ENCODE data around the gene SPIRE1. TPM values are rescaled to one million over a fixed set of nuclear protein-coding genes. Genes with fewer than 3 reads are reported as not detected.

Gene SPIRE1
- total RNA-seq, 1 donor from 2014 or later = 42.4 TPM

GRCh38 chr18:12432881-12433280, 225.0 kb downstream of the SPIRE1 start:
- no peaks in the 10 kb centered on the region for H3K27me3 ChIP-seq (ENCODE audit: low read depth)
- no peak for TF ChIP-seq CTCF (IDR thresholded peaks at IDR 0.05; ENCODE audit: borderline replicate concordance)
- intact Hi-C loops (cut with micrococcal nuclease) = no loop called here
- DNase-seq = no peak
- no peaks in the 10 kb centered on the region for H3K4me1 ChIP-seq
- no peak overlapping the region for H3K27ac ChIP-seq (replicated peaks)
- no peak overlapping the region for H3K4me3 ChIP-seq
- H3K9me3 ChIP-seq (replicated peaks) = no peaks in the 10 kb centered on the region
- H3K36me3 ChIP-seq = peaks cover 33% of the 10 kb centered on the region

GRCh38 chr18:12432196-12432595, 225.7 kb downstream of the SPIRE1 start:
- no peaks in the 10 kb centered on the region for H3K9me3 ChIP-seq (replicated peaks)
- no peak overlapping the region for H3K27ac ChIP-seq (replicated peaks)
- no peaks in the 10 kb centered on the region for H3K4me1 ChIP-seq
- no peak for DNase-seq
- H3K27me3 ChIP-seq (ENCODE audit: low read depth) = no peaks in the 10 kb centered on the region
- intact Hi-C loops (cut with micrococcal nuclease) = no loop called here
- H3K36me3 ChIP-seq = peaks cover 39% of the 10 kb centered on the region
- no peak for TF ChIP-seq CTCF (IDR thresholded peaks at IDR 0.05; ENCODE audit: borderline replicate concordance)
- H3K4me3 ChIP-seq = no peak overlapping the region

GRCh38 chr18:12431561-12431960, 226.3 kb downstream of the SPIRE1 start:
- Histone ChIP-seq H3K36me3 (peaks cover 41% of the 10 kb centered on the region), H3K4me1 (no peaks in the 10 kb centered on the region), H3K9me3 (replicated peaks) (no peaks in the 10 kb centered on the region), H3K4me3 (no peak overlapping the region), H3K27ac (replicated peaks) (no peak overlapping the region), H3K27me3 (ENCODE audit: low read depth) (no peaks in the 10 kb centered on the region)
- intact Hi-C loops (cut with micrococcal nuclease) = no loop called here
- DNase-seq = no peak
- no peak for TF ChIP-seq CTCF (IDR thresholded peaks at IDR 0.05; ENCODE audit: borderline replicate concordance)

GRCh38 chr18:12430137-12430990, 227.5 kb downstream of the SPIRE1 start:
- H3K4me3 ChIP-seq = no peak overlapping the region
- no peak for DNase-seq
- H3K27ac ChIP-seq (replicated peaks) = no peak overlapping the region
- H3K9me3 ChIP-seq (replicated peaks) = no peaks in the 10 kb centered on the region
- TF ChIP-seq CTCF (IDR thresholded peaks at IDR 0.05; ENCODE audit: borderline replicate concordance) = no peak
- H3K27me3 ChIP-seq (ENCODE audit: low read depth) = no peaks in the 10 kb centered on the region
- no peaks in the 10 kb centered on the region for H3K4me1 ChIP-seq
- intact Hi-C loops (cut with micrococcal nuclease) = no loop called here
- peaks cover 41% of the 10 kb centered on the region for H3K36me3 ChIP-seq

GRCh38 chr18:12429556-12429955, 228.4 kb downstream of the SPIRE1 start:
- no peak overlapping the region for H3K27ac ChIP-seq (replicated peaks)
- no peak for TF ChIP-seq CTCF (IDR thresholded peaks at IDR 0.05; ENCODE audit: borderline replicate concordance)
- no peaks in the 10 kb centered on the region for H3K9me3 ChIP-seq (replicated peaks)
- H3K36me3 ChIP-seq = peaks cover 41% of the 10 kb centered on the region
- DNase-seq = no peak
- no peaks in the 10 kb centered on the region for H3K4me1 ChIP-seq
- no peaks in the 10 kb centered on the region for H3K27me3 ChIP-seq (ENCODE audit: low read depth)
- no peak overlapping the region for H3K4me3 ChIP-seq
- intact Hi-C loops (cut with micrococcal nuclease) = no loop called here
